Common myeloid progenitor, CD34-positive (primary cell): ENCODE data around the gene TMEM178A.
"Not testable (repeated sequence)": the region's sequence is repeated elsewhere in the genome, so short reads cannot be mapped to it uniquely, and the experiment has no call there.

Source experiments
- CTCF ChIA-PET: fragments of 350-600 bp; sonication (Branson Sonifier 250); formaldehyde crosslinking; loops from one replicate; lab custom pipeline; 2021; ENCODE audit warnings: antibody characterized with exemption; lab: Charles Lee
- POLR2A ChIA-PET: fragments of 350-600 bp; sonication (Branson Sonifier 250); formaldehyde crosslinking; loops from one replicate; lab custom pipeline; 2021; ENCODE audit warnings: antibody characterized with exemption; lab: Charles Lee
- DNase-seq, 3 donors: peaks; one replicate each; pipeline versions ENCODE4 v3.0.0 to v3.0.0-alpha.2; 2013
- H3K27ac ChIP-seq, 2 experiments: 1 replicate in 1 of 2; 2 replicates in 1 of 2; pipeline ENCODE4 v1.7.0; 2013; ENCODE audit warnings: inconsistent platforms in 2 of 2, low read length in 2 of 2, mild to moderate bottlenecking in 2 of 2, low read depth in 1 of 2, moderate library complexity in 1 of 2; ENCODE audit not compliant: severe bottlenecking in 2 of 2, insufficient read depth in 1 of 2, poor library complexity in 1 of 2
- H3K27me3 ChIP-seq, 5 experiments: replicated peaks in 2 of 5; 1 replicate in 3 of 5; 2 replicates in 2 of 5; pipeline versions ENCODE4 v1.6.1 to v1.7.0; 2013; ENCODE audit warnings: low read length in 4 of 5, mild to moderate bottlenecking in 2 of 5, moderate library complexity in 2 of 5, inconsistent platforms in 1 of 5; ENCODE audit not compliant: insufficient read depth in 5 of 5, control insufficient read depth in 4 of 5
- H3K36me3 ChIP-seq, 4 experiments: 1 replicate in 2 of 4; 2 replicates in 2 of 4; pipeline versions ENCODE4 v1.6.1 to v1.7.0; 2013; ENCODE audit warnings: low read length in 3 of 4, control low read depth in 1 of 4, mild to moderate bottlenecking in 1 of 4; ENCODE audit not compliant: control insufficient read depth in 4 of 4, insufficient read depth in 4 of 4
- H3K4me1 ChIP-seq, 4 experiments: 1 replicate in 3 of 4; 2 replicates in 1 of 4; pipeline versions ENCODE4 v1.6.1 to v1.7.1; 2013; ENCODE audit warnings: low read length in 3 of 4, mild to moderate bottlenecking in 3 of 4, control low read depth in 1 of 4, inconsistent platforms in 1 of 4, moderate library complexity in 1 of 4; ENCODE audit not compliant: control insufficient read depth in 4 of 4, insufficient read depth in 4 of 4; ENCODE audit errors: control extremely low read depth in 1 of 4
- H3K4me3 ChIP-seq, 7 experiments: 1 replicate in 4 of 7; 2 replicates in 3 of 7; pipeline versions ENCODE4 v1.5.1 to v1.7.0; 2013; ENCODE audit warnings: mild to moderate bottlenecking in 7 of 7, low read length in 6 of 7, moderate library complexity in 6 of 7, inconsistent platforms in 2 of 7, low read depth in 2 of 7, control low read depth in 1 of 7; ENCODE audit not compliant: insufficient read depth in 4 of 7, control insufficient read depth in 1 of 7; ENCODE audit errors: extremely low read depth in 1 of 7
- H3K9me3 ChIP-seq, 5 experiments: 1 replicate in 4 of 5; 2 replicates in 1 of 5; pipeline versions ENCODE4 v1.6.1 to v1.7.1; 2013; ENCODE audit warnings: low read length in 4 of 5, mild to moderate bottlenecking in 2 of 5, inconsistent platforms in 1 of 5, low read depth in 1 of 5, moderate library complexity in 1 of 5; ENCODE audit not compliant: control insufficient read depth in 4 of 5, insufficient read depth in 2 of 5; ENCODE audit errors: control extremely low read depth in 1 of 5
- WGBS: methylation state at CpG from one replicate; pipeline ENCODE4 v1.1.5; 2013; ENCODE audit not compliant: insufficient coverage; 5-methylcytosine and 5-hydroxymethylcytosine counted together

Gene TMEM178A

DNA sequence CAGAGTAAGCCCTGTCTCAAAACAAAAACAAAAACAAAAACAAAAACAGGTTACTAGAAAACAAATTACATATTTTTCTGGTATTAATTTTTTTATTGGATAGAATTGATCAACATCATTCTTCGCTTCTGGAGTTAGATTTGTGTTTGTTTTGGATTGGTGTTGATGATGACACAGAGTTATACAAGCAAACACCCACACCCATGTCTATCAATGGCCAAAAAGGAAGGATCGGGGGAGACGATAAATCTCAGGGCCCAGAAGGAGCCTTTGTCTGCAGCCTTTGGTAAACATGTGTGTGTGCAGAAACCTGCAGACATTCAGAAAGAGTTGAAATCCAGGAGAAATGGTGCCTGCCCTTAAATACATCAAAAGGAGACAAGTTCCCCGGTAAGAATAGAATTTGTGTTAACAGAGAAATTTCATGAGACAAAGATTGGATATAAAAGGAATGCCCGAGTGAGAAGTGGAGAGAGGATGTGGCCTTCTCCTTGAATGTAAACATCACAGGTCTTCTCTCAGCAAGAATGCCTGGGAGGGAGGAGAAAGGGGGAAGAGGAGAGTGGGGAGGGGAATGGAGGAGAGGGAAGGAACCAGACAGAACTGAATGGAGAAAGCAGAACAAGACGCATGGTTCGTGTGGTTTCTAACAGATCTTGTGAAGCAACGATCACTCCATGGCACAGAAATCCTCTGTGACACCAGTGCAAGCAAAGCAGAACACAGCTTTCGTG lies 40.4 kb upstream of the TMEM178A start:
- H3K9me3 ChIP-seq, result no peaks in the 10 kb centered on the region
- H3K4me1 ChIP-seq, result peaks cover 7 to 26% (median 22%) of the 10 kb centered on the region in 4 experiments
- WGBS, result 20% methylated on average over 6 of the region's 9 CpGs
- H3K27me3 ChIP-seq, result no peaks in the 10 kb centered on the region
- H3K4me3 ChIP-seq, result peak overlapping the region in 1 of 7 experiments; percentile 0
- ChIA-PET CTCF (no interaction called here), POLR2A (no interaction called here)
- H3K27ac ChIP-seq, result no peak overlapping the region
- H3K36me3 ChIP-seq, result no peaks in the 10 kb centered on the region
- peak; percentile 16 to 84 (median 79) for DNase-seq

DNA sequence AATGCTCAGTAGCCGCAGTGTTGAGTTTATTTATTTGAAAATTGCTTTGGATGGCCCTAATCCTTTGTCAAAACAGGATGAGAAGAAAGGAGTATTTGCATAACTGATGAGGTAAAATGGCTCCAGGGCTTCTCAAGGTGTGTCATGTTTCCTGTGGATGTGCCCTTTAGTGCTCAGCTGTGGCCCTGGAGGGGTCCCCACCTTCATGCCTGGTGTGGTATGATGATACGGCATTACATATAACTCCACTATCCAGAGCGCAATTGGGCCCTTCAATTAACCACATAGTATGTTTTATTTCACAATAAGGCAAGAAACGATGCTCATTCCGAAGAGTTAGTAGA lies 39.8 kb upstream of the TMEM178A start:
- Histone ChIP-seq H3K27me3 (no peaks in the 10 kb centered on the region), H3K4me1 (peaks cover 3 to 21% (median 17%) of the 10 kb centered on the region in 4 experiments), H3K36me3 (no peaks in the 10 kb centered on the region), H3K27ac (no peak overlapping the region), H3K4me3 (peak overlapping the region in 1 of 7 experiments; percentile 0), H3K9me3 (no peaks in the 10 kb centered on the region)
- WGBS, result 65% methylated on average over 4 of the region's 5 CpGs
- ChIA-PET POLR2A (no interaction called here), CTCF (no interaction called here)
- no peak for DNase-seq

DNA sequence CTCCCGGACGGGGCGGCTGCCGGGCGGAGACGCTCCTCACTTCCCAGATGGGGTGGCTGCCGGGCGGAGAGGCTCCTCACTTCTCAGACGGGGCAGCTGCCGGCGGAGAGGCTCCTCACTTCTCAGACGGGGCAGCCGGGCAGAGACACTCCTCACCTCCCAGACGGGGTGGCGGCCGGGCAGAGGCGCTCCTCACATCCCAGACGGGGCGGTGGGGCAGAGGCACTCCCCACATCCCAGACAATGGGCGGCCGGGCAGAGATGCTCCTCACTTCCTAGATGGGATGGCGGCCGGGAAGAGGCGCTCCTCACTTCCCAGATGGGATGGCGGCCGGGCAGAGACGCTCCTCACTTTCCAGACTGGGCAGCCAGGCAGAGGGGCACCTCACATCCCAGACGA lies 37.4 kb upstream of the TMEM178A start:
- H3K4me3 ChIP-seq, CTCF ChIA-PET, H3K9me3 ChIP-seq, DNase-seq, POLR2A ChIA-PET, H3K27me3 ChIP-seq, H3K27ac ChIP-seq, H3K36me3 ChIP-seq: not testable (repeated sequence)
- 95% methylated on average over 7 of the region's 28 CpGs for WGBS
- peaks cover 14 to 33% (median 21%) of the 10 kb centered on the region in 4 experiments for H3K4me1 ChIP-seq

DNA sequence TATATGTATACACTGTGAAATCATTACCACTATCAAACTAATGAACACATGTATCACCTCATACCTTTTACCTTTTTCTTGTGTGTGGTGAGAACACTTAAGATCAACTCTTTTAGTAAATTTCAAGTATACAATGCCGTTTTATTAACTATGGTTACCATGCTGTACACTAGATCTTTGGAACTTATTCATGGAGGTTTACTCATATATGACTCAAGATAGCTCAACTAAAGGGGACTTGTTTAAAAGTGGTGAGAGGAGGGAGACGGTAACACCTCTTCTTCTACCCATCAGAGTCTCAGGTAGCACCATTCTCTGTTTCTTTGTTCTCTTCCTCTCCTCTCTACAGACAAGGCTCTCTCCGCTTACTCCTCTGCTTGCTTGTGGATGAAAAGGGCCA lies 36.1 kb upstream of the TMEM178A start:
- ChIA-PET CTCF (interaction anchor here (1.3 to 1.5 kb wide), 2 partner anchors 8 to 40 kb away, joined by 3 to 5 read pairs; no protein-coding TSS in a partner anchor), POLR2A (no interaction called here)
- no peaks in the 10 kb centered on the region for H3K27me3 ChIP-seq
- DNase-seq, result no peak
- no peaks in the 10 kb centered on the region for H3K36me3 ChIP-seq
- H3K4me1 ChIP-seq, result peaks cover 14 to 33% (median 21%) of the 10 kb centered on the region in 4 experiments
- no peak overlapping the region for H3K27ac ChIP-seq
- WGBS, result 100% methylated on average over 1 of the region's 3 CpGs
- no peak overlapping the region for H3K4me3 ChIP-seq
- H3K9me3 ChIP-seq, result no peaks in the 10 kb centered on the region

DNA sequence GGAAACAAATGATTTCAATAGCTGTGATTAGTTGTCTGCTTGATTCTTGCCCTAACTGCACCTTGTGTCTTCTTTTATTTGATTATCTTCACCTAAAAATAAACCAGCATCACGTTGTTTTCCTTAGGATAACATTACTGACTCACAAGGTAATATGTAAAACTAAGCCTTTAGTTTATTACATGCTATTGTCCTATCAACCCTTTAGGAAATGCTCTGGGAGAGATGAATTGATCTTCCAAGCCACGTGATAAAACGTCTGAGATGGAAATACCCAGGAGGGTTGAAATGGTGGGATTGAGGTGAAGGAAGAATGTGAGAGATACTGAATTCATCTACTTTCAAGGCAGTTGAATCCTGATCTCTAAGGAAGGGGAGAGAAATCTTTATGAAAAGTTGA lies 34.5 kb upstream of the TMEM178A start:
- no peaks in the 10 kb centered on the region for H3K9me3 ChIP-seq
- peaks cover 10 to 22% (median 12%) of the 10 kb centered on the region in 4 experiments for H3K4me1 ChIP-seq
- H3K36me3 ChIP-seq, result no peaks in the 10 kb centered on the region
- no CpG with 5 or more reads among the region's 3 CpGs for WGBS
- DNase-seq, result no peak
- no peak overlapping the region for H3K4me3 ChIP-seq
- H3K27me3 ChIP-seq, result no peaks in the 10 kb centered on the region
- ChIA-PET CTCF (interaction anchor here (1.0 to 1.5 kb wide), 2 partner anchors 38 to 39 kb away, joined by 3 to 6 read pairs; no protein-coding TSS in a partner anchor), POLR2A (interaction anchor here (0.6 kb wide), 1 partner anchor 26 kb away, joined by 3 read pairs; no protein-coding TSS in a partner anchor)
- no peak overlapping the region for H3K27ac ChIP-seq

DNA sequence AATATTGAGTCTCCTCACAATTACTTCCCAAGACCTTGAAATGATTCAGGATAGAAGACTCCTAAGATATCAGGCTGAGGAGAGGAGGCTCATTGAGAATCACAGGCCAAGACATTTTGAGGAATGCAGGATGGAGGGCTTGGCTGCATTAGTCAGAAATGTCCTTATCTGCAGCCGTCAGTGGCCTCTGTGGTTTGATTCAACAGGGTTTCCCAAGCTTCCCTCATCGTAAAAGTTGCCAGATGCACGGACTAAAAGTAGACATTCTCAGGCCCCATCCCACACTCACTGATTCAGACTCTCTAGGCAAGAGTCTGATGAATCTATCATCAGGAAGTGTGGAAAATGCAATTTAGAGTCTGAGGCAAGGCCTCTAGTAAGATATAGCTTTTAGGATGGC lies 34.0 kb upstream of the TMEM178A start:
- ChIA-PET CTCF (interaction anchor here (1.0 kb wide), 1 partner anchor 38 kb away, joined by 6 read pairs; no protein-coding TSS in a partner anchor), POLR2A (interaction anchor here (0.6 kb wide), 1 partner anchor 26 kb away, joined by 3 read pairs; no protein-coding TSS in a partner anchor)
- H3K27ac ChIP-seq, result peak overlapping the region in 1 of 2 experiments; percentile 38
- 0% methylated on average over 2 of the region's 3 CpGs for WGBS
- peaks cover 6 to 17% (median 10%) of the 10 kb centered on the region in 4 experiments for H3K4me1 ChIP-seq
- peak; percentile 81 to 93 (median 90) for DNase-seq
- no peaks in the 10 kb centered on the region for H3K36me3 ChIP-seq
- no peaks in the 10 kb centered on the region for H3K27me3 ChIP-seq
- H3K4me3 ChIP-seq, result no peak overlapping the region
- H3K9me3 ChIP-seq, result no peaks in the 10 kb centered on the region

DNA sequence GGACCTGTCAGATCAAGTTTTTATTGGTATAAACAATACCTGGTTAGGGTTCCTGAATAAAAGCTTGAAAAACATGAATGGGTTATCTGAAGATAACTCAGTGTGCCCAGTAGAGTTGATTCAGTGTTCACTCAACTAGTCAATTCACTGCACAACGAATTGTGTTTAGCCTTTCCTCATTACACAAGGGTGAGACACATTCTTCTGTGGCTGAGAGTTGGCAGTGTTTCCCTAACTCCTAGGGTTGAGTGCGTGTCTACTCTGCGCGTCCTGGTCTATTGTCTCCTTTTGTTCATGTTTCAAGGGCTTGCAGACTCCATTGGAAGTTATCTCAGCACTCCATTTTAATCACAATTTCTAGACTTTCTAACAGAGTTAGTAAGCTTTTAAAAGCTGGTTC lies 32.8 kb upstream of the TMEM178A start:
- Histone ChIP-seq H3K27ac (no peak overlapping the region), H3K9me3 (no peaks in the 10 kb centered on the region), H3K4me3 (no peak overlapping the region), H3K36me3 (no peaks in the 10 kb centered on the region), H3K4me1 (peaks cover 4 to 15% (median 9%) of the 10 kb centered on the region in 4 experiments), H3K27me3 (no peaks in the 10 kb centered on the region)
- ChIA-PET POLR2A (no interaction called here), CTCF (interaction anchor here (1.2 to 1.3 kb wide), 2 partner anchors 25 to 64 kb away, joined by 3 read pairs; no protein-coding TSS in a partner anchor)
- 100% methylated on average over 4 of the region's 4 CpGs for WGBS
- no peak for DNase-seq
